Measurements from ENCODE around the gene COG2. TPM values are rescaled to one million over a fixed set of nuclear protein-coding genes. Genes with fewer than 3 reads are reported as not detected.

The COG2 gene
- total RNA-seq, 6 experiments from 2014 or later: 9.0 to 18.7 (median 13.0) TPM

DNA sequence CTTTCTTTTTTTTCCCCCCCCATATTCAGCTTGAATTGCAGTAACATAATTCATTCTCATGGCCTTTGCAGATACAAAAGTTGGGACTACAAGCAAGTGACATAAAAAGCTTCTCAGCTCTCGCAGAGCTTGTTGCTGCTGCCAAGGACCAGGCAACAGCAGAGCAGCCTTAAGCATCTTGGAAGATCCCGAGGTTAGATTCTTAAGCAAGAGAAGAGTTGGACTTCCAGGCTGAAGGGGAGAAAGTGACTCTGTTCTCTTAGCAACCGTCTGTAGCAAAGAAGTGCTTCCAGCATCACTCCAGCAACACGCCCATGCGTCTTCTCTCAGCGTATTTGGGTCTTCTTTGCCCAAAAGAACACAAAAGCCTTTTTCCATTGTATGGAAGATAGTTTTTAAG lies 50.9 kb downstream of the COG2 start:
- peaks cover 4 to 49% (median 16%) of the 10 kb centered on the region in 4 donors for H3K36me3 ChIP-seq
- H3K4me1 ChIP-seq: no peaks in the 10 kb centered on the region
- ATAC-seq (no peak), DNase-seq (no peak)
- TF ChIP-seq, protein P1, sequence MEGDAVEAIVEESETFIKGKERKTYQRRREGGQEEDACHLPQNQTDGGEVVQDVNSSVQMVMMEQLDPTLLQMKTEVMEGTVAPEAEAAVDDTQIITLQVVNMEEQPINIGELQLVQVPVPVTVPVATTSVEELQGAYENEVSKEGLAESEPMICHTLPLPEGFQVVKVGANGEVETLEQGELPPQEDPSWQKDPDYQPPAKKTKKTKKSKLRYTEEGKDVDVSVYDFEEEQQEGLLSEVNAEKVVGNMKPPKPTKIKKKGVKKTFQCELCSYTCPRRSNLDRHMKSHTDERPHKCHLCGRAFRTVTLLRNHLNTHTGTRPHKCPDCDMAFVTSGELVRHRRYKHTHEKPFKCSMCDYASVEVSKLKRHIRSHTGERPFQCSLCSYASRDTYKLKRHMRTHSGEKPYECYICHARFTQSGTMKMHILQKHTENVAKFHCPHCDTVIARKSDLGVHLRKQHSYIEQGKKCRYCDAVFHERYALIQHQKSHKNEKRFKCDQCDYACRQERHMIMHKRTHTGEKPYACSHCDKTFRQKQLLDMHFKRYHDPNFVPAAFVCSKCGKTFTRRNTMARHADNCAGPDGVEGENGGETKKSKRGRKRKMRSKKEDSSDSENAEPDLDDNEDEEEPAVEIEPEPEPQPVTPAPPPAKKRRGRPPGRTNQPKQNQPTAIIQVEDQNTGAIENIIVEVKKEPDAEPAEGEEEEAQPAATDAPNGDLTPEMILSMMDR (IDR thresholded peaks at IDR 0.05): no peak
- no peak for TF ChIP-seq POLR2A (IDR thresholded peaks at IDR 0.05)
- intact Hi-C loops (cut with DNase I): no loop called here
- no peaks in the 10 kb centered on the region for H3K9me3 ChIP-seq
- H3K27me3 ChIP-seq: no peaks in the 10 kb centered on the region
- no peak overlapping the region for H3K27ac ChIP-seq
- no peak overlapping the region for H3K4me3 ChIP-seq
- 88% methylated on average over 6 of the region's 6 CpGs for WGBS (ENCODE audit: insufficient coverage, low coverage, low lambda C conversion rate, missing lambda C conversion rate)

- intact Hi-C loops (cut with DNase I): no loop called here
- Histone ChIP-seq H3K27me3 (no peaks in the 10 kb centered on the region), H3K9me3 (no peaks in the 10 kb centered on the region), H3K36me3 (peaks cover 4 to 43% (median 13%) of the 10 kb centered on the region in 4 donors), H3K27ac (no peak overlapping the region), H3K4me3 (no peak overlapping the region), H3K4me1 (no peaks in the 10 kb centered on the region)
- DNase-seq (no peak), ATAC-seq (no peak)
- 74% methylated on average over 5 of the region's 8 CpGs for WGBS (ENCODE audit: insufficient coverage, low coverage, low lambda C conversion rate, missing lambda C conversion rate)
- no peak for TF ChIP-seq POLR2A (IDR thresholded peaks at IDR 0.05)
- TF ChIP-seq, protein P1 (IDR thresholded peaks at IDR 0.05): no peak
Observed at GRCh38 chr1:230693777-230694176, 51.5 kb downstream of the COG2 start.

DNA sequence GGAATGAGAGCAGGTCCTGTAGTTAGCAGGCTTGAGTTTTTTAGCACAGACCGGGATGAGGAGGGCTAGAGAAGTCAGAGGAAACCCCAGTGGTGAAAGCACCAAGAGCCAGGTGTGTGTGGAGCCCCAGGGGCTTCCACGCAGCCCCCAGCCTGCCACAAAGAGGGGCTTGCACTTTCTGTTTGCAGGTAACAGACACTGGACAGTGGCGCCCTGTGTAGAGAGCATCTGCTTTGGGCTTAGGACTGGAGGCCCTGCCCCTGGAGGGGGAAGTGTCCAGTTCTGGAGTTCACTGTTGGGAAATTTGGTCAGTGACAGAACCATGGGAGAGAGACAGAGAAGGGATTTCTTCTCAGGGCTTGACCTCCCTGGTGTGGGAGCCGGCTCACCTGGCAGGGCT lies 52.2 kb downstream of the COG2 start:
- peak in 1 of 4 donors; percentile 6 for ATAC-seq

GRCh38 chr1:230694991-230695390 lies 52.7 kb downstream of the COG2 start:
- Histone ChIP-seq H3K4me3 (no peak overlapping the region), H3K4me1 (no peaks in the 10 kb centered on the region), H3K9me3 (no peaks in the 10 kb centered on the region), H3K36me3 (peaks cover 3 to 32% (median 10%) of the 10 kb centered on the region in 4 donors), H3K27me3 (no peaks in the 10 kb centered on the region), H3K27ac (no peak overlapping the region)
- no CpG with 5 or more reads among the region's 4 CpGs for WGBS (ENCODE audit: insufficient coverage, low coverage, low lambda C conversion rate, missing lambda C conversion rate)
- ATAC-seq (no peak), DNase-seq (no peak)
- no peak for TF ChIP-seq POLR2A (IDR thresholded peaks at IDR 0.05)
- TF ChIP-seq, protein P1 (IDR thresholded peaks at IDR 0.05): no peak
- intact Hi-C loops (cut with DNase I): no loop called here

More for the DNA sequence above, 52.2 kb downstream of the COG2 start:
- no peak for DNase-seq
- no peak overlapping the region for H3K4me3 ChIP-seq
- H3K27me3 ChIP-seq: no peaks in the 10 kb centered on the region
- H3K27ac ChIP-seq: no peak overlapping the region
- TF ChIP-seq POLR2A (IDR thresholded peaks at IDR 0.05): no peak
- TF ChIP-seq, protein P1 (IDR thresholded peaks at IDR 0.05): no peak
- H3K4me1 ChIP-seq: no peaks in the 10 kb centered on the region
- peaks cover 4 to 37% (median 13%) of the 10 kb centered on the region in 4 donors for H3K36me3 ChIP-seq
- whole genome bisulfite sequencing (ENCODE audit: insufficient coverage, low coverage, low lambda C conversion rate, missing lambda C conversion rate): 86% methylated on average over 1 of the region's 4 CpGs
- no peaks in the 10 kb centered on the region for H3K9me3 ChIP-seq
- intact Hi-C loops (cut with DNase I): no loop called here

- Histone ChIP-seq H3K4me1 (no peaks in the 10 kb centered on the region), H3K9me3 (no peaks in the 10 kb centered on the region), H3K27me3 (no peaks in the 10 kb centered on the region), H3K36me3 (peaks cover 0 to 21% (median 5%) of the 10 kb centered on the region in 4 donors), H3K27ac (no peak overlapping the region), H3K4me3 (no peak overlapping the region)
- intact Hi-C loops (cut with DNase I): no loop called here
- TF ChIP-seq, protein P1 (IDR thresholded peaks at IDR 0.05): no peak
- no peak for TF ChIP-seq POLR2A (IDR thresholded peaks at IDR 0.05)
- WGBS (ENCODE audit: insufficient coverage, low coverage, low lambda C conversion rate, missing lambda C conversion rate): 95% methylated on average over 3 of the region's 8 CpGs
- ATAC-seq: no peak
- no peak for DNase-seq
Observed at GRCh38 chr1:230696218-230696617, 53.9 kb downstream of the COG2 start.

Data from right lobe of liver (tissue), 6 donors.